Panc1 (cell line): Measurements from ENCODE around the gene MYO6. TPM values are rescaled to one million over a fixed set of nuclear protein-coding genes. Genes with fewer than 3 reads are reported as not detected.

ENCODE experiments used
- ATAC-seq: fragments of 200-7000 bp; cut with Tn5 transposase; 2 replicates; pipeline ENCODE4 v1.9.1; 2020; ENCODE audit warnings: mild to moderate bottlenecking, moderate library complexity
- BruUV-seq: library from RNA; stranded (reverse); fragments of 400-500 nt; replicated peaks from 2 replicates; lab custom pipeline; 2021; lab: Mats Ljungman, UMichigan
- CTCF ChIA-PET: fragments of 300-600 bp; sonication (Branson Sonifier 250); formaldehyde crosslinking; loops from one replicate; lab custom pipeline; 2022; ENCODE audit warnings: antibody characterized with exemption; lab: Charles Lee
- POLR2A ChIA-PET: fragments of 300-600 bp; sonication (Branson Sonifier 250); formaldehyde crosslinking; loops from one replicate; lab custom pipeline; 2022; ENCODE audit warnings: antibody characterized with exemption; lab: Charles Lee
- DNase-seq: peaks from one replicate; pipeline ENCODE4 v3.0.0-alpha.2; 2010; ENCODE audit warnings: low read depth, low spot score
- H3K27ac ChIP-seq: 2 replicates; pipeline ENCODE4 v1.5.1; 2011; ENCODE audit warnings: mild to moderate bottlenecking, low read length, inconsistent platforms
- H3K27me3 ChIP-seq: fragments of 200-500 bp; sonication (Bioruptor generic); 2 replicates; pipeline ENCODE4 v1.6.0; 2014; ENCODE audit warnings: low read length, inconsistent platforms; ENCODE audit not compliant: control insufficient read depth, insufficient read depth
- H3K36me3 ChIP-seq: fragments of 200-500 bp; sonication (Bioruptor generic); 2 replicates; pipeline ENCODE4 v1.5.1; 2014; ENCODE audit warnings: inconsistent platforms, mild to moderate bottlenecking, low read length, moderate library complexity; ENCODE audit not compliant: control insufficient read depth, insufficient read depth
- H3K4me1 ChIP-seq: 2 replicates; pipeline ENCODE4 v1.5.1; 2011; ENCODE audit warnings: inconsistent platforms, mild to moderate bottlenecking, low read length, moderate library complexity; ENCODE audit not compliant: control insufficient read depth, insufficient read depth
- H3K4me3 ChIP-seq, 2 experiments: 2 replicates each; pipeline ENCODE4 v1.5.1; 2011 to 2012; ENCODE audit warnings: low read depth in 2 of 2, low read length in 2 of 2, mild to moderate bottlenecking in 2 of 2, inconsistent platforms in 1 of 2, moderate library complexity in 1 of 2
- H3K9me3 ChIP-seq: fragments of 200-500 bp; sonication (Bioruptor generic); 2 replicates; pipeline ENCODE4 v1.5.1; 2014; ENCODE audit warnings: low read depth, mild to moderate bottlenecking, inconsistent platforms, low read length, moderate library complexity; ENCODE audit not compliant: control insufficient read depth, insufficient read depth
- CTCF ChIP-seq: fragments of 450-650 bp; IDR thresholded peaks from 2 replicates; pipeline ENCODE4 v1.5.1; 2017; ENCODE audit warnings: mild to moderate bottlenecking
- POLR2AphosphoS5 ChIP-seq: IDR thresholded peaks from 2 replicates; pipeline ENCODE4 v1.6.1; 2012; ENCODE audit warnings: mild to moderate bottlenecking, low read depth, low read length, moderate library complexity
- REST ChIP-seq, 2 experiments: IDR thresholded peaks; 2 replicates each; pipeline ENCODE4 v1.6.1; 2011 to 2012; ENCODE audit warnings: low read depth in 2 of 2, control low read depth in 1 of 2, low read length in 1 of 2, mild to moderate bottlenecking in 1 of 2, moderate library complexity in 1 of 2; ENCODE audit not compliant: insufficient read depth in 1 of 2
- SIN3A ChIP-seq: IDR thresholded peaks from 2 replicates; pipeline ENCODE4 v1.6.1; 2012; ENCODE audit warnings: low read depth, mild to moderate bottlenecking, low read length, moderate library complexity, borderline replicate concordance; ENCODE audit not compliant: insufficient read depth
- TCF7L2 ChIP-seq: IDR thresholded peaks from 2 replicates; pipeline ENCODE4 v1.6.1; 2011; ENCODE audit warnings: mild to moderate bottlenecking, low read depth, low read length, inconsistent platforms
- in situ Hi-C: cut with HindIII; loops from 2 replicates; pipeline ENCODE4 v1.10.0; 2016; ENCODE audit warnings: low sequenced_read_pairs, low pct_unique_long_range_greater_than_20kb
- intact Hi-C: fragments of 100-400 bp; cut with micrococcal nuclease; formaldehyde crosslinking; loops from one replicate; pipeline ENCODE4 v1.10.0; 2022; ENCODE audit not compliant: unreplicated experiment
- total RNA-seq: library from RNA; stranded (reverse); gene quantifications from one replicate; pipeline ENCODE4 v1.2.1, GENCODE V29; 2021; ENCODE audit not compliant: unreplicated experiment

Gene MYO6
- total RNA-seq, 1 experiment from 2014 or later = 52.3 TPM

GRCh38 chr6:75834447-75834846 is 85.4 kb downstream of the MYO6 start:
- Histone ChIP-seq H3K9me3 (no peaks in the 10 kb centered on the region), H3K4me1 (no peaks in the 10 kb centered on the region), H3K27me3 (no peaks in the 10 kb centered on the region), H3K4me3 (no peak overlapping the region), H3K27ac (no peak overlapping the region), H3K36me3 (no peaks in the 10 kb centered on the region; the same call in 1 of the 2 replicates)
- intact Hi-C loops (no loop called here), in situ Hi-C loops (no loop called here)
- ChIA-PET CTCF (no interaction called here), POLR2A (no interaction called here)
- no peak for TF ChIP-seq SIN3A
- no peak for TF ChIP-seq POLR2AphosphoS5
- no peak for TF ChIP-seq REST (IDR thresholded peaks at IDR 0.05; ENCODE audit: insufficient read depth in 1 of 2, low read depth in 2 of 2, low read length in 1 of 2)
- TF ChIP-seq CTCF = no peak
- TF ChIP-seq TCF7L2 = no peak
- no TSS peak for BruUV-seq
- ATAC-seq (no peak), DNase-seq (no peak)

- ChIA-PET CTCF (no interaction called here), POLR2A (no interaction called here)
- peaks cover 6% of the 10 kb centered on the region; the same call in 1 of the 2 replicates for H3K36me3 ChIP-seq
- H3K4me1 ChIP-seq = no peaks in the 10 kb centered on the region
- ATAC-seq (no peak), DNase-seq (no peak)
- H3K4me3 ChIP-seq = no peak overlapping the region
- intact Hi-C loops = no loop called here
- H3K9me3 ChIP-seq = no peaks in the 10 kb centered on the region
- TF ChIP-seq SIN3A (no peak), REST (IDR thresholded peaks at IDR 0.05; ENCODE audit: insufficient read depth in 1 of 2, low read depth in 2 of 2, low read length in 1 of 2) (no peak)
- in situ Hi-C loops = no loop called here
- no TSS peak for BruUV-seq
- no peaks in the 10 kb centered on the region for H3K27me3 ChIP-seq
- H3K27ac ChIP-seq = no peak overlapping the region
Measured at GRCh38 chr6:75842191-75842590, 93.2 kb downstream of the MYO6 start.
